Heart right ventricle (tissue), 16 donors: ENCODE measurements around the gene IFITM2. TPM values are rescaled to one million over a fixed set of nuclear protein-coding genes. Genes with fewer than 3 reads are reported as not detected.
"Not testable (repeated sequence)": the region's sequence is repeated elsewhere in the genome, so short reads cannot be mapped to it uniquely, and the experiment has no call there.

ENCODE experiments used
- ATAC-seq, 8 donors: fragments of 200-7000 bp; cut with Tn5 transposase; one replicate each; pipeline ENCODE4 v1.9.1; 2020; ENCODE audit warnings: mild to moderate bottlenecking in 8 of 8, moderate library complexity in 8 of 8, moderate number of reproducible peaks in 1 of 8
- DNase-seq, 2 donors: peaks; one replicate each; pipeline ENCODE4 v3.0.0-alpha.2; 2020
- H3K27ac ChIP-seq, 10 donors: fragments of 200-600 bp; sonication (generic) in 2 of 10; one replicate each; pipeline versions ENCODE4 v1.5.0 to v1.8.0; 2020 to 2022; ENCODE audit warnings: mild to moderate bottlenecking in 3 of 10
- H3K27me3 ChIP-seq, 7 donors: fragments of 200-600 bp; one replicate each; pipeline ENCODE4 v1.8.0; 2021 to 2022; ENCODE audit warnings: mild to moderate bottlenecking in 2 of 7
- H3K36me3 ChIP-seq, 9 donors: fragments of 200-600 bp; sonication (generic) in 1 of 9; one replicate each; pipeline versions ENCODE4 v1.5.0 to v1.8.0; 2020 to 2022; ENCODE audit warnings: mild to moderate bottlenecking in 2 of 9
- H3K4me1 ChIP-seq, 9 donors: fragments of 200-600 bp; sonication (generic) in 1 of 9; one replicate each; pipeline versions ENCODE4 v1.5.0 to v1.8.0; 2020 to 2022; ENCODE audit warnings: mild to moderate bottlenecking in 4 of 9
- H3K4me3 ChIP-seq, 10 donors: fragments of 200-600 bp; sonication (generic) in 2 of 10; one replicate each; pipeline versions ENCODE4 v1.5.0 to v1.8.0; 2020 to 2022; ENCODE audit warnings: mild to moderate bottlenecking in 7 of 10, moderate library complexity in 2 of 10
- H3K9me3 ChIP-seq, 11 donors: fragments of 200-600 bp in 10 of 11; sonication (generic) in 2 of 11; one replicate each; pipeline versions ENCODE4 v1.5.0 to v1.8.0; 2013 to 2022; ENCODE audit warnings: mild to moderate bottlenecking in 2 of 11, control low read depth in 1 of 11, moderate library complexity in 1 of 11
- WGBS, 2 donors: extraction: QIAGEN DNeasy Blood & Tissue Kit; methylation state at CpG; one replicate each; pipeline ENCODE4 v1.1.7; 2013; ENCODE audit warnings: inconsistent platforms in 1 of 2; 5-methylcytosine and 5-hydroxymethylcytosine counted together
- intact Hi-C, 10 donors: fragments of 100-400 bp; cut with DNase I; formaldehyde crosslinking; loops; one replicate each; pipeline versions ENCODE4 v1.11.1 to v1.14.2; 2022
- polyA plus RNA-seq, 2 donors: library from polyadenylated mRNA; stranded (reverse); fragments of 200-250 nt; gene quantifications; one replicate each; pipeline ENCODE4 v1.2.3, GENCODE V29; 2013
- total RNA-seq, 10 donors: library from RNA; stranded (reverse); fragmentation: NEBNext Ultra II Directional in 3 of 10; extraction: Animal tissue kit (Norgen Biotek cat#: 25700) in 3 of 10; gene quantifications; one replicate each; pipeline versions ENCODE4 v1.2.1 to v1.2.4, GENCODE V29; 2021 to 2023
- TF ChIP-seq, protein P1 (sequence below), 9 donors: fragments of 200-600 bp; sonication (generic) in 2 of 9; IDR thresholded peaks; one replicate each; pipeline versions ENCODE4 v1.5.0 to v1.8.0; 2021 to 2022; ENCODE audit warnings: antibody characterized with exemption in 9 of 9, mild to moderate bottlenecking in 5 of 9, moderate library complexity in 1 of 9
- donor health status: Arrhythmogenic right ventricular cardiomyopathy.
- donor health status: ischemic (EF 13 %, LVEDD 7.1; RV severe dilation, severe dysfunction).
- donor health status: healthy with polysubstance abuse.
- donor health status: DM: no; HTN: yes; CAD: no.
- donor health status: DM: no; HTN: no; CAD: no.
- donor health status: ischemic (EF 25% LVEDD 6.9; RV normal size, moderate dysfunction).
- donor health status: ischemic (EF 25% LVEDD 5.7; RV mildly dilated, moderate dysfunction).
- donor health status: healthy.
- donor health status: DM: yes; HTN: yes; CAD: no.
- donor health status: Ischemic cardiomyopathy.
- donor health status: ischemic (EF 35%, LVEDD 5.7; RV mildly dilated, moderate dysfunction).
- donor health status: nonischemic (EF 11% LVEDD 7.7; RV severe dilation, severe dysfunction).
- donor health status: DM: yes; HTN: yes; CAD: no.
- donor health status: PGD.
- donor health status: ischemic (EF 29% LVEDD 5.4; RV normal size, mild dysfunction).
- donor health status: nonischemic (EF 23%, LVEDD 6.1; RV moderate dilation, normal function).

Gene IFITM2
- total and polyA plus RNA-seq, 12 donors = 57.2 to 843 (median 163) TPM

DNA sequence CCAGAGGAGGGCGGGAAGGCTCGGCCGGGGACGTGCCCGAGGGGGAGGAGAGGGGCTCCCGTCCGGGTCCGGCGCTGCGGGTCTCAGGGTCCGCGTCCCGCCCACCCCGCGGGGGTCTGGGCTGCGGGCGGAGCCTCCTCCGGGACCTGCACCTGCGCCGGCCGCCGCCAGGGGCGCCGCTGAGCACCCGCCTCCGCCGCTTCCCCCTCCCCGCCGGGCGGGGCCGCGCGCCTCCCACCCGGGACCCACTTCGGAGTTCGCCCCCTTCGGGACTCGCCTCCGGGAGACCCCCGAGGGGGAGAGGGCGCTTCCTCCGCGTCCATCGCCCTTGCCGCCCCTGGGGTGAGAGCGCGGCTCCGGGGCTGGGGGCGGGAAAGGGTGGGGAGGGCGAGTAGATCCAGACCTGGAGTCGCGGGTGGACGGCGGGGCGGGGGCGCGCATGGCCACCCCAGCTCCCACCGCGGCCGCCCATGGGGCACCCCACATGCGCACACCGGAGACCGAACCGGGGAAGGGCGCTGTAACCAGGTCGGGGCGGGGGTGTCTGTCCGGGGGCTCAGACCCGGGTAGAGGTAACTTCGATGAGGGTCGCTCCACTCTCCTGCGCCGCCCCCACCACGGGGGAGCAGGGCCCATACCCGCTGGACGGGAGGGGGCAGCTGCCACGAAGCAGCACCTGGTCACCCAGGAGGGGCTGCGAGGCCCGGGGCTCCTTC, 10.9 kb downstream of the IFITM2 start:
- TF ChIP-seq, protein P1, sequence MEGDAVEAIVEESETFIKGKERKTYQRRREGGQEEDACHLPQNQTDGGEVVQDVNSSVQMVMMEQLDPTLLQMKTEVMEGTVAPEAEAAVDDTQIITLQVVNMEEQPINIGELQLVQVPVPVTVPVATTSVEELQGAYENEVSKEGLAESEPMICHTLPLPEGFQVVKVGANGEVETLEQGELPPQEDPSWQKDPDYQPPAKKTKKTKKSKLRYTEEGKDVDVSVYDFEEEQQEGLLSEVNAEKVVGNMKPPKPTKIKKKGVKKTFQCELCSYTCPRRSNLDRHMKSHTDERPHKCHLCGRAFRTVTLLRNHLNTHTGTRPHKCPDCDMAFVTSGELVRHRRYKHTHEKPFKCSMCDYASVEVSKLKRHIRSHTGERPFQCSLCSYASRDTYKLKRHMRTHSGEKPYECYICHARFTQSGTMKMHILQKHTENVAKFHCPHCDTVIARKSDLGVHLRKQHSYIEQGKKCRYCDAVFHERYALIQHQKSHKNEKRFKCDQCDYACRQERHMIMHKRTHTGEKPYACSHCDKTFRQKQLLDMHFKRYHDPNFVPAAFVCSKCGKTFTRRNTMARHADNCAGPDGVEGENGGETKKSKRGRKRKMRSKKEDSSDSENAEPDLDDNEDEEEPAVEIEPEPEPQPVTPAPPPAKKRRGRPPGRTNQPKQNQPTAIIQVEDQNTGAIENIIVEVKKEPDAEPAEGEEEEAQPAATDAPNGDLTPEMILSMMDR (IDR thresholded peaks at IDR 0.05) = peak in 1 of 9 donors; percentile 15
- 3 to 4% methylated on average over 11 to 16 of the region's 79 CpGs for WGBS, 2 donors
- not testable (repeated sequence) for DNase-seq, H3K9me3 ChIP-seq
- Histone ChIP-seq H3K36me3 (peaks cover 0 to 23% (median 0%) of the 10 kb centered on the region in 9 donors), H3K4me3 (peak overlapping the region; percentile 59 to 95 (median 82)), H3K4me1 (peaks cover 0 to 41% (median 25%) of the 10 kb centered on the region in 9 donors), H3K27me3 (peaks cover 0 to 23% (median 12%) of the 10 kb centered on the region in 7 donors), H3K27ac (peak overlapping the region; percentile 70 to 99 (median 96))
- intact Hi-C loops = loop anchor here in 1 of 10 donors (10.0 kb wide), 1 partner anchor 64 kb away; no protein-coding TSS in a partner anchor
- peak; percentile 21 to 70 (median 54) for ATAC-seq

DNA sequence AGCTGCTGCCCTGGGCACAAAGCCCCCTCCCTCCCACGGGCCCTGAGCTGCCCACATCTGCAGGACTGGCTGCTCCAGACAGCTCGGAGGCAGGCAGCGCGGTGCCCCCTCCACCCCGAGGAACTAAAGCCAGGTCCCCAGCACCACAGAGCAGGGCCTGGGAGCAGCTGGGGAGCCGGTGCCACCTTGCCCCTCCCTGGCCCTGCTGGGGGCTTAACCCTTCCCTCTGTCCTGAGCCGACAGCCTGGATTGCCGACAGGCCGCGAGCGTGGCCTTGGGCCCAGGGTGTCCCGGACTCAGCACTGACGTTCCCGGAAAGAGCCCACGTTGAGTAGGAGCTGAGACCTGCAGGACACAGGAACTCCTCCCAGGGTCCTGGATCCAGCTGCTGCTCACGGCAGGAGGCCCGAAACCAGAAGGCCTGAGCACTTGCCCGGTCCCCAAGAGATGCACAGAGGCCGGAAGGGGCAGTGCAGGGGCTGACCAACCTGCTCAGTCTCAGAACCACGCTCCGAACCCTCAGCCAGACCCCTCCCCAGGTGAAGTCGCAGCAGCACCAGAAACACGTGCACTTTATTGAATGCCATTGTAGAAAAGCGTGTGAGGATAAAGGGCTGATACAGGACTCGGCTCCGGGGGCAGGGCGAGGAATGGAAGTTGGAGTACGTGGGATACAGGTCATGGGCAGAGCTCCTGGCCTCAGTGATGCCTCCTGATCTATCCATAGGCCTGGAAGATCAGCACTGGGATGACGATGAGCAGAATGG, 11.7 kb downstream of the IFITM2 start:
- Histone ChIP-seq H3K27ac (peak overlapping the region; percentile 70 to 99 (median 96)), H3K27me3 (peaks cover 0 to 23% (median 12%) of the 10 kb centered on the region in 7 donors), H3K4me1 (peaks cover 3 to 45% (median 29%) of the 10 kb centered on the region in 9 donors), H3K4me3 (peak overlapping the region; percentile 59 to 95 (median 79)), H3K36me3 (peaks cover 0 to 23% (median 0%) of the 10 kb centered on the region in 9 donors)
- H3K9me3 ChIP-seq, DNase-seq: not testable (repeated sequence)
- intact Hi-C loops = loop anchor here in 1 of 10 donors (10.0 kb wide), 1 partner anchor 65 kb away; no protein-coding TSS in a partner anchor
- WGBS, 2 donors = 18 to 38% methylated on average over 19 of the region's 29 CpGs
- peak; percentile 15 to 59 (median 27) for ATAC-seq

DNA sequence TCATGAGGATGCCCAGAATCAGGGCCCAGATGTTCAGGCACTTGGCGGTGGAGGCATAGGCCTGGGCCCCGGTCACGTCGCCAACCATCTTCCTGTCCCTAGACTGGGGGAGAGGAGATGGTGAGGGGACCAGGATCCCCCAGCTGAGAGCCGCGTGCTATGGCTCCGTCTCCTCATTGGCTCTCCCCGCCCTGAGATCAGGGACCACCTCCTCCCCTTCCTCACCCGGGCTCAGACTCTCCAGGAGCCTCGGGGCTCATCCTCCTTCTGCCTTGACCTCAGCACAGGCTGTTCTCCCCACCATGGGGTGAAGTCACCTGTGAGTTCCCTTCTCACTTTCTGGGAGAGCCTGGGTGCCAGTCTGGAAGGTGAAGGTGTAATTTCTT, 12.3 kb downstream of the IFITM2 start:
- Histone ChIP-seq H3K36me3 (peaks cover 0 to 23% (median 0%) of the 10 kb centered on the region in 9 donors), H3K27me3 (peaks cover 0 to 23% (median 12%) of the 10 kb centered on the region in 7 donors), H3K27ac (peak overlapping the region; percentile 70 to 99 (median 96)), H3K4me3 (peak overlapping the region; percentile 59 to 95 (median 79)), H3K4me1 (peaks cover 5 to 51% (median 35%) of the 10 kb centered on the region in 9 donors)
- peak in 7 of 8 donors; percentile 0 to 37 (median 17) for ATAC-seq
- 21 to 30% methylated on average over 5 to 10 of the region's 10 CpGs for WGBS, 2 donors
- not testable (repeated sequence) for H3K9me3 ChIP-seq, DNase-seq
- intact Hi-C loops = loop anchor here in 1 of 10 donors (10.0 kb wide), 1 partner anchor 65 kb away; no protein-coding TSS in a partner anchor

DNA sequence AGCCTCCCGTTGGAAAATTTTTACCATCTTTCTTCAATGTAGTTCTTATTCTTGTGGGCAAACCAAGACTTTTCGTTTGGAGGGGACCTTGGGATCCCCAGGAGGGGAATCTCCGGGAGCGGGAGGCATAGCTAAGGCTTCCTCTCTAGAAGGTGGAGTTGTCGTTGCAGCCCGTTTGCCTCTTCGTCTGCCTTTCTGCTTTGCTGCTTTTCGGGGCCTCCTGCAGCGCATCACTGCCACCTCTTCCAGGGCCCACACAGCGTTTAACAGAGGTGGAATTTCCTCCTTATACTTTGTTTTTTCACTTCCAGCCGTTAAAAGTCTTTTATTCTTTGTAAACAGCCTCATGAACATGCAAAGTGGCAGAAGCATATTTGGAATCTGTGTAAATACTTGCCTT, 16.5 kb downstream of the IFITM2 start:
- TF ChIP-seq, protein P1 (IDR thresholded peaks at IDR 0.05) = no peak
- no peak for ATAC-seq
- intact Hi-C loops = no loop called here
- H3K4me3 ChIP-seq = peak overlapping the region in 2 of 10 donors; percentile 24 to 25
- DNase-seq = no peak
- peaks cover 15 to 55% (median 42%) of the 10 kb centered on the region in 9 donors for H3K4me1 ChIP-seq
- no peaks in the 10 kb centered on the region for H3K27me3 ChIP-seq
- peaks cover 0 to 4% (median 0%) of the 10 kb centered on the region in 9 donors for H3K36me3 ChIP-seq
- 64 to 69% methylated on average over 11 of the region's 11 CpGs for WGBS, 2 donors
- no peaks in the 10 kb centered on the region for H3K9me3 ChIP-seq
- H3K27ac ChIP-seq = peak overlapping the region; percentile 81 to 98 (median 96)

DNA sequence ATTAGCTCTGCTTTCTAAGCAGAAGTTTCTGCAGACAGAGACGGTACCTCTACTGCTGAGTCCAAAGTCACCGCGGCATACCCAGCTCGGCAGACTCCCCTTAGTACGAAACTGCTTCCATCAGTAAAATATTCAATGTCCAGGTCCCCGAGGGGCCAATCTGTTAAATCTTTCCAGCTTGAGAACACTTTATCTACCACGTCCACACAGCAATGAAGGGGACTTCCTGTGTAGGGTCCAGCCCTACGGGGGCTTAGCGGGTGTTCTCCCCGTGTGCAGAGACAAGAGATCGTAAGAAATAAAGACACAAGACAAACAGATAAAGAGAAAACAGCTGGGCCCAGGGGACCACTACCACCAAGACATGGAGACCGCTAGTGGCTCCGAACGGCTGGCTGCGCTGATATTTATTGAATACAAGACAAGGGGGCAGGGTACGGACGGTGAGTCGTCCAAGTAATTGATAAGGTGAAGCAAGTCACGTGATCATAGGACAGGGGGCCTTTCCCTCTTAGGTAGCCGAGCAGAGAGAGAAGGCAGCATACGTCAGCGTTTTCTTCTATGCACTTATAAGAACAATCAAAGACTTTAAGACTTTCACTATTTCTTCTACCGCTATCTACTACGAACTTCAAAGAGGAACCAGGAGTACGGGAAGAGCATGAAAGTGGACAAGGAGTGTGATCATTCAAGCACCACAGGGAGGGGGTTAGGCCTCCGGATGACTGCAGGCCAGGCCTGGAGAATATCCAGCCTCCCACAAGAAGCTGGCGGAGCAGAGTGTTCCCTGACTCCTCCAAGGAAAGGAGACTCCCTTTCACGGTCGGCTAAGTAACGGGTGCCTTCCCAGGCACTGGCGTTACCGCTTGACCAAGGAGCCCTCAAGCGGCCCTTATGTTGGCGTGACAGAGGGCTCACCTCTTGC, 17.2 kb downstream of the IFITM2 start:
- intact Hi-C loops, H3K27me3 ChIP-seq, H3K9me3 ChIP-seq, H3K36me3 ChIP-seq, ATAC-seq: not testable (repeated sequence)
- DNase-seq = peak in 1 of 2 donors; percentile 52
- WGBS, 2 donors = 48 to 54% methylated on average over 26 of the region's 34 CpGs
- peak overlapping the region in 4 of 10 donors; percentile 14 to 25 (median 22) for H3K4me3 ChIP-seq
- H3K27ac ChIP-seq = peak overlapping the region; percentile 90 to 98 (median 96)
- peaks cover 15 to 55% (median 42%) of the 10 kb centered on the region in 9 donors for H3K4me1 ChIP-seq
